ENCODE data around the gene ALDH3B2. TPM values are rescaled to one million over a fixed set of nuclear protein-coding genes. Genes with fewer than 3 reads are reported as not detected.

The ALDH3B2 gene
- total RNA-seq, 1 experiment from 2014 or later: not detected

DNA sequence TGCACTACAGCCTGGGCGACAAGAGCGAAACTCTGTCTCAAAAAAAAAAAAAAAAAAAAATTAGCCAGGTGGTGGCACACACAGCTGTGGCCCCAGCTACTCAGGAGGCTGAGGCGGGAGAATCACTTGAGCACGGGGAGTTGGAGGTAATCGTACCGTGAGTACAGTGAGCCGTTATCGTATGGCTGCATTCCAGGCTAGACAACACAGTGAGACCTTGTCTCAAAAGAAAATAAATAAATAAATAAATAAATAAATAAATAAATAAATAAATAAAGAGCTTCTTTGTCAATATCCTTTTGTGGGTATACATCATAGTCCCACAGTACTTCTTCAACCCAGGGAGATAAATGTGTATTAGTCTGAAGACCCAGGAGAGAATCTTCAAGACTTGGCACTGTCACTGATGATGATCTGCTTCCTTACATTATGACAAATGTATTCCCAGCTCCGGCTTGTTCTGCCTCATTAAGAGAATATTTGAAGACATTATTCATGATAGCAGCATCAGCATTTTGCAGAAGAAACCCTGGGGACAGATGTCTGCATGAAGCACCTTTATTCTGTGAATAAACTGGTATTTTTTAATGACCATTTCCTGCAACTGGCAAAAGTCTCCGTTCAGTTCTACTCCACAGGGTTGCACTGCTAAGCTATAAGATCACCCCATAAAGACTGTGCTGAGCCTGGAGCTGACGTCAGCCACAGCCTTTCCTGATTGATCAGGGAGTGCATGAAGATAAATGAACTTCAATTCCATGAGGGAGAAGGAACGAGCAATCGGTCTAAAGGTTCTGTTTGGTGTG, 22.2 kb downstream of the ALDH3B2 start:
- Histone ChIP-seq H3K79me2 (ENCODE audit: insufficient read depth, low read length) (no peaks in the 10 kb centered on the region), H2BK20ac (ENCODE audit: low read depth, low read length, poor library complexity, severe bottlenecking) (no peak overlapping the region), H3K9ac (ENCODE audit: extremely low read depth, insufficient read length, low read length) (no peak overlapping the region), H2AK5ac (ENCODE audit: insufficient read length, low read length) (no peak overlapping the region), H3K4me2 (ENCODE audit: insufficient read depth, insufficient read length, low read length) (no peak overlapping the region), H4K5ac (ENCODE audit: insufficient read length, low read depth, low read length) (no peak overlapping the region), H3K18ac (ENCODE audit: insufficient read length, low read depth, low read length) (no peak overlapping the region), H4K91ac (ENCODE audit: insufficient read length, low read depth, low read length) (no peak overlapping the region), H2BK5ac (ENCODE audit: insufficient read length, low read length) (no peak overlapping the region), H3K23me2 (ENCODE audit: insufficient read length, low read depth, low read length, poor library complexity, severe bottlenecking) (no peaks in the 10 kb centered on the region), H2BK15ac (ENCODE audit: low read depth, low read length) (no peak overlapping the region), H3K79me1 (ENCODE audit: insufficient read depth, low read depth, low read length, poor library complexity, severe bottlenecking) (no peaks in the 10 kb centered on the region), H4K20me1 (ENCODE audit: control insufficient read depth, insufficient read depth, insufficient read length) (no peaks in the 10 kb centered on the region), H2AFZ (ENCODE audit: low read length) (no peak overlapping the region), H3K23ac (ENCODE audit: insufficient read length, low read depth, low read length) (no peak overlapping the region), H3T11ph (ENCODE audit: low read length) (no peak overlapping the region), H3K9me3 (ENCODE audit: control insufficient read depth, low read depth, low read length) (peaks cover 16% of the 10 kb centered on the region), H3K14ac (ENCODE audit: insufficient read depth, low read length) (no peak overlapping the region), H4K8ac (replicated peaks; ENCODE audit: insufficient read length, low read depth, low read length) (no peak overlapping the region), H3K4me1 (ENCODE audit: insufficient read depth, low read length) (no peaks in the 10 kb centered on the region), H3K4ac (ENCODE audit: low read depth, low read length) (no peak overlapping the region), H3K27ac (ENCODE audit: insufficient read length, low read depth, low read length) (no peak overlapping the region), H2BK120ac (ENCODE audit: low read depth, low read length, poor library complexity, severe bottlenecking) (no peak overlapping the region), H3K56ac (ENCODE audit: insufficient read length, low read depth, low read length) (no peak overlapping the region), H3K27me3 (ENCODE audit: insufficient read depth, low read length) (no peaks in the 10 kb centered on the region), H2BK12ac (ENCODE audit: insufficient read length, low read depth, low read length) (no peak overlapping the region)
- H3K9me3 Mint-ChIP-seq: peaks cover 20 to 23% of the 10 kb centered on the region in 2 experiments
- WGBS (ENCODE audit: extremely low coverage, insufficient read length, low lambda C conversion rate): no CpG with 5 or more reads among the region's 13 CpGs
- H3K27me3 Mint-ChIP-seq (ENCODE audit: low read depth): peaks cover 17% of the 10 kb centered on the region
- no peak overlapping the region for H3K27ac Mint-ChIP-seq
- H3K4me3 Mint-ChIP-seq: no peak overlapping the region
- no peak for DNase-seq
- peaks cover 4 to 7% of the 10 kb centered on the region in 2 experiments; a peak in 3 of 4 replicates for H3K4me1 Mint-ChIP-seq
- peaks cover 0 to 11% (median 6%) of the 10 kb centered on the region in 3 experiments; a peak in 3 of 7 replicates for H3K36me3 Mint-ChIP-seq (ENCODE audit: insufficient read depth in 1 of 3, low read depth in 3 of 3)
- TF ChIP-seq, protein P1, sequence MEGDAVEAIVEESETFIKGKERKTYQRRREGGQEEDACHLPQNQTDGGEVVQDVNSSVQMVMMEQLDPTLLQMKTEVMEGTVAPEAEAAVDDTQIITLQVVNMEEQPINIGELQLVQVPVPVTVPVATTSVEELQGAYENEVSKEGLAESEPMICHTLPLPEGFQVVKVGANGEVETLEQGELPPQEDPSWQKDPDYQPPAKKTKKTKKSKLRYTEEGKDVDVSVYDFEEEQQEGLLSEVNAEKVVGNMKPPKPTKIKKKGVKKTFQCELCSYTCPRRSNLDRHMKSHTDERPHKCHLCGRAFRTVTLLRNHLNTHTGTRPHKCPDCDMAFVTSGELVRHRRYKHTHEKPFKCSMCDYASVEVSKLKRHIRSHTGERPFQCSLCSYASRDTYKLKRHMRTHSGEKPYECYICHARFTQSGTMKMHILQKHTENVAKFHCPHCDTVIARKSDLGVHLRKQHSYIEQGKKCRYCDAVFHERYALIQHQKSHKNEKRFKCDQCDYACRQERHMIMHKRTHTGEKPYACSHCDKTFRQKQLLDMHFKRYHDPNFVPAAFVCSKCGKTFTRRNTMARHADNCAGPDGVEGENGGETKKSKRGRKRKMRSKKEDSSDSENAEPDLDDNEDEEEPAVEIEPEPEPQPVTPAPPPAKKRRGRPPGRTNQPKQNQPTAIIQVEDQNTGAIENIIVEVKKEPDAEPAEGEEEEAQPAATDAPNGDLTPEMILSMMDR (conservative IDR thresholded peaks at IDR 0.05): no peak
